ENCODE data around the gene KLHL41. TPM values are rescaled to one million over a fixed set of nuclear protein-coding genes. Genes with fewer than 3 reads are reported as not detected.
"Not testable (repeated sequence)": the region's sequence is repeated elsewhere in the genome, so short reads cannot be mapped to it uniquely, and the experiment has no call there.

Gene KLHL41
- total RNA-seq, 1 donor from 2014 or later, result 163 TPM

DNA sequence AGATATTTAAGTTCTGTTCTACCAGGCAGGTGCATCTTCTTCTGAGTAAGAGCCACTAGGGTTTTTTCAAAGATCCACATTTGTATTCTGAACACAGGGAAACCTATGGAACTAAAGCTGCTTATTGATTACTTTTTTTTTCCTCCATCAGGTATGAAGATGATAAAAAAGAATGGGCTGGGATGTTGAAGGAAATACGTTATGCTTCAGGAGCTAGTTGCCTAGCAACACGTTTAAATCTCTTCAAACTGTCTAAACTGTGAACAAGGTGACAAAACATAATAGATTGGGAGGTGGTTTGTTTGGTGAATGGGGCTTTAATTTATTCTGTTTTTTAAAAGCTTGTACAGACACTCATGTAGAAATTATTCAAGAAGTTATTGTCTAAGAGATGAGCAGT, 15.9 kb downstream of the KLHL41 start:
- Histone ChIP-seq H3K4me3 (no peak overlapping the region), H3K27me3 (ENCODE audit: low read depth) (no peaks in the 10 kb centered on the region), H3K4me1 (no peaks in the 10 kb centered on the region), H3K36me3 (peaks cover 44% of the 10 kb centered on the region), H3K9me3 (replicated peaks) (no peaks in the 10 kb centered on the region), H3K27ac (replicated peaks) (no peak overlapping the region)
- TF ChIP-seq, protein P1, sequence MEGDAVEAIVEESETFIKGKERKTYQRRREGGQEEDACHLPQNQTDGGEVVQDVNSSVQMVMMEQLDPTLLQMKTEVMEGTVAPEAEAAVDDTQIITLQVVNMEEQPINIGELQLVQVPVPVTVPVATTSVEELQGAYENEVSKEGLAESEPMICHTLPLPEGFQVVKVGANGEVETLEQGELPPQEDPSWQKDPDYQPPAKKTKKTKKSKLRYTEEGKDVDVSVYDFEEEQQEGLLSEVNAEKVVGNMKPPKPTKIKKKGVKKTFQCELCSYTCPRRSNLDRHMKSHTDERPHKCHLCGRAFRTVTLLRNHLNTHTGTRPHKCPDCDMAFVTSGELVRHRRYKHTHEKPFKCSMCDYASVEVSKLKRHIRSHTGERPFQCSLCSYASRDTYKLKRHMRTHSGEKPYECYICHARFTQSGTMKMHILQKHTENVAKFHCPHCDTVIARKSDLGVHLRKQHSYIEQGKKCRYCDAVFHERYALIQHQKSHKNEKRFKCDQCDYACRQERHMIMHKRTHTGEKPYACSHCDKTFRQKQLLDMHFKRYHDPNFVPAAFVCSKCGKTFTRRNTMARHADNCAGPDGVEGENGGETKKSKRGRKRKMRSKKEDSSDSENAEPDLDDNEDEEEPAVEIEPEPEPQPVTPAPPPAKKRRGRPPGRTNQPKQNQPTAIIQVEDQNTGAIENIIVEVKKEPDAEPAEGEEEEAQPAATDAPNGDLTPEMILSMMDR (IDR thresholded peaks at IDR 0.05; ENCODE audit: borderline replicate concordance), result no peak
- intact Hi-C loops (cut with micrococcal nuclease), result no loop called here
- no peak for DNase-seq

DNA sequence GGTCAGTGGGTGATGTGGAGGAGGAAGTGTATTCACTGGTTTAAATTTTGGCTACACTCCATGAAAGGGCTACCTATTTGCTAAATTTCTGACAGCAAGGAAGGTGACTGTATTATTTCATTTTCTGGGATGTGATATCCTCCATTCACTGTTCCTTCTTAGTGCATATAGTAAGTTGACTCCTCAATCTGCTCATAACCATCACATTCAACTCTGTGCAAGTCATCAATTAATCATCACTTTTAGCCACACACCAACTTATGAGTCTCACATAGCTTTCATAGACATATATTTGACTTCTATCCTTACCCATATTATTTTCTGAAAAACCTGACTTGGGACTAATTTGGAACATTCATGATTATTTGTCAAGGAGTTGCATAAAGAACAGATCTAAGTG, 16.9 kb downstream of the KLHL41 start:
- TF ChIP-seq, protein P1 (IDR thresholded peaks at IDR 0.05; ENCODE audit: borderline replicate concordance), result no peak
- no peaks in the 10 kb centered on the region for H3K4me1 ChIP-seq
- intact Hi-C loops (cut with micrococcal nuclease), result no loop called here
- DNase-seq, result no peak
- H3K27ac ChIP-seq (replicated peaks), result no peak overlapping the region
- no peak overlapping the region for H3K4me3 ChIP-seq
- H3K9me3 ChIP-seq (replicated peaks), result no peaks in the 10 kb centered on the region
- H3K36me3 ChIP-seq, result peaks cover 47% of the 10 kb centered on the region
- no peaks in the 10 kb centered on the region for H3K27me3 ChIP-seq (ENCODE audit: low read depth)

DNA sequence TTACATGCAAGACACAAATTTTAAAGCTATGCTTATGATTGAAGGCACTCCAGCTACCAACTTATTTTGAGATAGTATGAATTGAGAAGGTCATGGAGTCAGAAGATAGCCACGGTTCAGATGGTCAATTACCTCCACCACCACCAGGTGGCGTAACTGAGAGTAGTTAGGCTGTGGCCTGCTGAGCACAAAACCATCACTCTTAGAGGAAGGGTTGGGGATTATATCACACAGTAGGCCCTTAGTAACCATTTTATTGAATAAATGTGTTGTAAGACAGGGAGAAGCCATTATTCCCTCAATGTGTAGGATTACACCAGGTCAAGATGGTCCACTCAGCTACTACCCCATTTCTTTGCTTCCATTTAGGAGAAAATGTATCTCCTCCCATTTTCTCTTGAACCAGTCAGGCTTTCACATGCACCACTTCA, 18.8 kb downstream of the KLHL41 start:
- TF ChIP-seq, protein P1 (IDR thresholded peaks at IDR 0.05; ENCODE audit: borderline replicate concordance), result peak; percentile 88
- H3K4me1 ChIP-seq, result no peaks in the 10 kb centered on the region

DNA sequence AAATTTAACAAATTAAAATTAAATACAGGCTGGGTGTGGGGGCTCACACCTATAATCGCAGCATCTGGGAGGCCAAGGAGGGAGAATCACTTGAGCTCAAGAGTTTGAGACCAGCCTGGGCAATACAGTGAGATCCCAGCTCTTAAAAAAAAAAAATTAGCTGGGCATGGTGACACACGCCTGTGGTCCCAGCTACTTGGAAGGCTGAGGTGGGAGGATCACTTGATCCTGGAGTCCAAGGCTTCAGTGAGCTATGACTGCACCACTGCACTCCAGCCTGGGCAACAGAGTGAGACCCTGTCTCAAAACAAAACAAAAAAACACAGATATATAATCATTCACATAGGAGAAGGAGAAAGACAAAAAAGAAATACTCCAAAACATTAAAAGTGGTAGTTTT, 30.0 kb downstream of the KLHL41 start:
- DNase-seq; intact Hi-C loops (cut with micrococcal nuclease); H3K27me3 ChIP-seq (ENCODE audit: low read depth); H3K27ac ChIP-seq (replicated peaks); H3K4me3 ChIP-seq; H3K9me3 ChIP-seq (replicated peaks): not testable (repeated sequence)
- peaks cover 67% of the 10 kb centered on the region for H3K36me3 ChIP-seq
- H3K4me1 ChIP-seq, result peaks cover 22% of the 10 kb centered on the region

More for the DNA sequence above, 18.8 kb downstream of the KLHL41 start:
- peaks cover 55% of the 10 kb centered on the region for H3K36me3 ChIP-seq
- no peak overlapping the region for H3K4me3 ChIP-seq
- H3K27me3 ChIP-seq (ENCODE audit: low read depth), result no peaks in the 10 kb centered on the region
- no peak overlapping the region for H3K27ac ChIP-seq (replicated peaks)
- DNase-seq, result peak; percentile 58
- intact Hi-C loops (cut with micrococcal nuclease), result no loop called here
- H3K9me3 ChIP-seq (replicated peaks), result no peaks in the 10 kb centered on the region

DNA sequence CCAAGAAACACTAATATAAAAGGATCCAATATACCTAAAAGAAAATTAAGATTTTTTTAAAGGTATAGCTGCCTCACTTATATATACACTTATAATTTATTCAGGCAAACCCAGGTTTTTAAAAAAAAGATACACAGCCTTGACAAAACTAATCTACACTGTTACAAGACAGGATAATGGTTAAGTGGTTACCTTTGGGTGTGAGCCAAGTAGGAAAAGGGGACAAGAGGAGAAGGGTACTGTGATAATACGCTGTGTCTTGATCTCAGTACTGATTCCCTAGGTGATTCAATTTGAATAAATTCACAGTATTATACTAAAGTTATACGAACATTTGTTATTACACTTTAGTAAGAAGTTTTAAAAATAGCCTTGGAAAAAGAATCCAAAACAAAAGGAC, 30.6 kb downstream of the KLHL41 start:
- H3K27me3 ChIP-seq (ENCODE audit: low read depth), result no peaks in the 10 kb centered on the region
- H3K4me3 ChIP-seq, result no peak overlapping the region
- no peaks in the 10 kb centered on the region for H3K9me3 ChIP-seq (replicated peaks)
- no peak overlapping the region for H3K27ac ChIP-seq (replicated peaks)
- peaks cover 22% of the 10 kb centered on the region for H3K4me1 ChIP-seq
- intact Hi-C loops (cut with micrococcal nuclease), result no loop called here
- no peak for DNase-seq
- H3K36me3 ChIP-seq, result peaks cover 65% of the 10 kb centered on the region
- TF ChIP-seq, protein P1 (IDR thresholded peaks at IDR 0.05; ENCODE audit: borderline replicate concordance), result no peak

DNA sequence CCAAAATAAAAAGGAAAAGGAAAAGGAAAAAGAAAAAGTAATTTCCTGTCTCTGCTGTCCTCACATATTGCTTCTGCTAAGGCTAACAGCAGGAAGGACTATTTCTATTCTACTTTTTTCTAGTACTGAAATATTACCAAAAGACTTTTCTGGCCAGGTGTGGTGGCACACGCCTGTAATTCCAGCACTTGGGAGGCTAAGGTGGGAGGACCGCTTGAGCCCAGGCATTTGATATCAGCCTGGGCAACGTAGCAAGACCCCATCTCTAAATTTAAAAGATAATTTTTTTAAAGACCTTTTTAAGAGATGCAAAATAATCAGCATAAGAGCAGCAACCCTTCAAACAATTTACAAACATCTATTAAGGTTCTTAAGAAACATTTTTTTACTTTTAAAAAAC, 32.9 kb downstream of the KLHL41 start:
- intact Hi-C loops (cut with micrococcal nuclease), result no loop called here
- H3K9me3 ChIP-seq (replicated peaks), result no peaks in the 10 kb centered on the region
- TF ChIP-seq, protein P1 (IDR thresholded peaks at IDR 0.05; ENCODE audit: borderline replicate concordance), result no peak
- H3K36me3 ChIP-seq, result peaks cover 62% of the 10 kb centered on the region
- no peak for DNase-seq
- no peaks in the 10 kb centered on the region for H3K27me3 ChIP-seq (ENCODE audit: low read depth)
- H3K4me3 ChIP-seq, result no peak overlapping the region
- peaks cover 22% of the 10 kb centered on the region for H3K4me1 ChIP-seq
- H3K27ac ChIP-seq (replicated peaks), result no peak overlapping the region

Data from left ventricle myocardium inferior (tissue), 1 donor.